Rectal smooth muscle tissue (tissue), 1 donor: ENCODE results near the gene PRF1.
A peak's percentile ranks its signal among the peaks of the same experiment; 100 is the strongest.

ENCODE experiments used
- H3K27ac ChIP-seq: one replicate; pipeline ENCODE4 v1.7.0; 2013; ENCODE audit warnings: low read depth, low read length, inconsistent platforms
- H3K27me3 ChIP-seq: one replicate; pipeline ENCODE4 v1.7.0; 2013; ENCODE audit warnings: low read length; ENCODE audit not compliant: control insufficient read depth, insufficient read depth
- H3K36me3 ChIP-seq: one replicate; pipeline ENCODE4 v1.7.0; 2013; ENCODE audit warnings: low read length; ENCODE audit not compliant: control insufficient read depth, insufficient read depth
- H3K4me1 ChIP-seq: one replicate; pipeline ENCODE4 v1.7.0; 2013; ENCODE audit warnings: low read length; ENCODE audit not compliant: control insufficient read depth, insufficient read depth
- H3K4me3 ChIP-seq: one replicate; pipeline ENCODE4 v1.7.0; 2013; ENCODE audit warnings: low read length
- H3K9ac ChIP-seq: one replicate; pipeline ENCODE4 v1.7.0; 2013; ENCODE audit warnings: low read length

PRF1 gene

GRCh38 chr10:70565556-70566514, 36.7 kb downstream of the PRF1 start:
- H3K4me3 ChIP-seq, result no peak overlapping the region
- no peaks in the 10 kb centered on the region for H3K4me1 ChIP-seq
- no peaks in the 10 kb centered on the region for H3K27me3 ChIP-seq
- H3K36me3 ChIP-seq, result peaks cover 4% of the 10 kb centered on the region
- H3K27ac ChIP-seq, result no peak overlapping the region
- no peak overlapping the region for H3K9ac ChIP-seq

GRCh38 chr10:70564901-70565351, 37.6 kb downstream of the PRF1 start:
- no peak overlapping the region for H3K9ac ChIP-seq

GRCh38 chr10:70564113-70564725, 38.3 kb downstream of the PRF1 start:
- Histone ChIP-seq H3K36me3 (peaks cover 4% of the 10 kb centered on the region), H3K4me1 (no peaks in the 10 kb centered on the region)

More at GRCh38 chr10:70564901-70565351, 37.6 kb downstream of the PRF1 start:
- H3K4me1 ChIP-seq, result no peaks in the 10 kb centered on the region
- H3K27me3 ChIP-seq, result no peaks in the 10 kb centered on the region
- no peak overlapping the region for H3K4me3 ChIP-seq
- H3K36me3 ChIP-seq, result peaks cover 4% of the 10 kb centered on the region
- no peak overlapping the region for H3K27ac ChIP-seq

GRCh38 chr10:70563230-70563629, 39.3 kb downstream of the PRF1 start:
- peaks cover 4% of the 10 kb centered on the region for H3K36me3 ChIP-seq
- H3K4me3 ChIP-seq, result no peak overlapping the region
- H3K4me1 ChIP-seq, result peaks cover 2% of the 10 kb centered on the region
- no peaks in the 10 kb centered on the region for H3K27me3 ChIP-seq
- no peak overlapping the region for H3K9ac ChIP-seq
- no peak overlapping the region for H3K27ac ChIP-seq

More at GRCh38 chr10:70564113-70564725, 38.3 kb downstream of the PRF1 start:
- Histone ChIP-seq H3K4me3 (no peak overlapping the region), H3K9ac (no peak overlapping the region), H3K27me3 (no peaks in the 10 kb centered on the region), H3K27ac (no peak overlapping the region)

GRCh38 chr10:70562036-70562755, 40.3 kb downstream of the PRF1 start:
- Histone ChIP-seq H3K36me3 (peaks cover 1% of the 10 kb centered on the region), H3K4me1 (peaks cover 2% of the 10 kb centered on the region), H3K4me3 (no peak overlapping the region), H3K27ac (no peak overlapping the region), H3K27me3 (no peaks in the 10 kb centered on the region), H3K9ac (no peak overlapping the region)

DNA sequence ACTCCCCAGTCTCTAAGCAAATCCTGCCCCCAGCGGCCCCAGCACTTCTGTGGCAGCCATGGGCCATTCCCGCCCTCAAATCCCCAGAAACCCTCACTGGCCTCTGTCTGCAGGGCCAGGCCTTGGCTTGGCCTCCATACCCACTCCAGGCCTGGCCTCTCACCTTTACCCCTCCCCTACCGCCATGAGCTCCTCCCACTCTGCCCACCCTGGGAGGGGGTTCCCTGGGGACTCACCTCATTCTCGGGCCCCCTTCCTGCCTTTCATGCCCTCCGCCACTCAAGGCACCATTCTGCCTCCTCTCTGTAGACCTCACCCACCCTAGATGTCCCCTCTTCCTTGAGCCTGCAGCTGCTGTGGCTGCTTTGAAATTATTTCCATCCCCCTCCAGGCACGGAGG, 41.0 kb downstream of the PRF1 start:
- Histone ChIP-seq H3K27me3 (no peaks in the 10 kb centered on the region), H3K4me3 (no peak overlapping the region), H3K9ac (no peak overlapping the region), H3K36me3 (no peaks in the 10 kb centered on the region), H3K27ac (no peak overlapping the region), H3K4me1 (peaks cover 2% of the 10 kb centered on the region)

- Histone ChIP-seq H3K27ac (no peak overlapping the region), H3K9ac (no peak overlapping the region), H3K36me3 (no peaks in the 10 kb centered on the region), H3K27me3 (no peaks in the 10 kb centered on the region), H3K4me3 (no peak overlapping the region), H3K4me1 (peaks cover 2% of the 10 kb centered on the region)
Measured at GRCh38 chr10:70561070-70561469, 41.5 kb downstream of the PRF1 start.

- Histone ChIP-seq H3K27ac (no peak overlapping the region), H3K36me3 (no peaks in the 10 kb centered on the region), H3K9ac (no peak overlapping the region), H3K4me3 (no peak overlapping the region), H3K4me1 (peaks cover 2% of the 10 kb centered on the region), H3K27me3 (no peaks in the 10 kb centered on the region)
Measured at GRCh38 chr10:70560511-70560941, 42.0 kb downstream of the PRF1 start.

DNA sequence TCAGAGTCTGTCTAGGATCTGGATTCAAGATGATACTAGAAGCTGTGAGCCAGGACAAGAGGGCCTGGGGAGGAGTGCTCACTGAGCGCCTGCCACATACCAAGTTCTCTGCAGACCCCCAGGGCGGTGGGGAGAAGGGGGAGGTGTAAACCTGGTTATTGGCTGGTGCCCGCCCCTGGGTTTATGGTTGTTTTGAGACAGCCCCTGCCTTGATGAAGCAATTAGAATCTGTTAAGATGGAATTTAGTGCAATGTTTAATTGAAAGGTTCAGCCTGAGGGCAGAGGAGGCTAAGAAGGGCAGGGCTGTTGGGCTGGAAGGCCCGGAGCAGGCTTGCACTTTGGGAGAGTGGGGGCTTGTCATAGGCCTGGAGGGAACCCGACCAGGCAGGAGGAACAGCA, 42.7 kb downstream of the PRF1 start:
- no peak overlapping the region for H3K27ac ChIP-seq
- peaks cover 2% of the 10 kb centered on the region for H3K4me1 ChIP-seq
- no peak overlapping the region for H3K9ac ChIP-seq

GRCh38 chr10:70558871-70559810, 43.4 kb downstream of the PRF1 start:
- Histone ChIP-seq H3K27ac (no peak overlapping the region), H3K4me1 (peaks cover 2% of the 10 kb centered on the region), H3K36me3 (no peaks in the 10 kb centered on the region), H3K9ac (no peak overlapping the region), H3K4me3 (peak overlapping the region; percentile 37), H3K27me3 (no peaks in the 10 kb centered on the region)

More for the DNA sequence above, 42.7 kb downstream of the PRF1 start:
- H3K36me3 ChIP-seq, result no peaks in the 10 kb centered on the region
- no peaks in the 10 kb centered on the region for H3K27me3 ChIP-seq
- H3K4me3 ChIP-seq, result no peak overlapping the region

- H3K27ac ChIP-seq, result no peak overlapping the region
- H3K4me3 ChIP-seq, result no peak overlapping the region
- H3K9ac ChIP-seq, result no peak overlapping the region
- peaks cover 2% of the 10 kb centered on the region for H3K4me1 ChIP-seq
- no peaks in the 10 kb centered on the region for H3K27me3 ChIP-seq
- no peaks in the 10 kb centered on the region for H3K36me3 ChIP-seq
Measured at GRCh38 chr10:70558295-70558694, 44.2 kb downstream of the PRF1 start.
